ENCODE measurements around the gene CYSRT1.

- TF ChIP-seq, protein P1, sequence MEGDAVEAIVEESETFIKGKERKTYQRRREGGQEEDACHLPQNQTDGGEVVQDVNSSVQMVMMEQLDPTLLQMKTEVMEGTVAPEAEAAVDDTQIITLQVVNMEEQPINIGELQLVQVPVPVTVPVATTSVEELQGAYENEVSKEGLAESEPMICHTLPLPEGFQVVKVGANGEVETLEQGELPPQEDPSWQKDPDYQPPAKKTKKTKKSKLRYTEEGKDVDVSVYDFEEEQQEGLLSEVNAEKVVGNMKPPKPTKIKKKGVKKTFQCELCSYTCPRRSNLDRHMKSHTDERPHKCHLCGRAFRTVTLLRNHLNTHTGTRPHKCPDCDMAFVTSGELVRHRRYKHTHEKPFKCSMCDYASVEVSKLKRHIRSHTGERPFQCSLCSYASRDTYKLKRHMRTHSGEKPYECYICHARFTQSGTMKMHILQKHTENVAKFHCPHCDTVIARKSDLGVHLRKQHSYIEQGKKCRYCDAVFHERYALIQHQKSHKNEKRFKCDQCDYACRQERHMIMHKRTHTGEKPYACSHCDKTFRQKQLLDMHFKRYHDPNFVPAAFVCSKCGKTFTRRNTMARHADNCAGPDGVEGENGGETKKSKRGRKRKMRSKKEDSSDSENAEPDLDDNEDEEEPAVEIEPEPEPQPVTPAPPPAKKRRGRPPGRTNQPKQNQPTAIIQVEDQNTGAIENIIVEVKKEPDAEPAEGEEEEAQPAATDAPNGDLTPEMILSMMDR (conservative IDR thresholded peaks at IDR 0.05; ENCODE audit: low read depth, low read length) = no peak
- TF ChIP-seq EZH2 (IDR thresholded peaks at IDR 0.05; ENCODE audit: low read length, unreplicated experiment) = no peak
- no peak for TF ChIP-seq EZH2phosphoT487 (IDR thresholded peaks at IDR 0.05; ENCODE audit: borderline replicate concordance, low read length)
These were observed 40.7 kb downstream of the CYSRT1 start for GRCh38 chr9:137265496-137266161.
